BE2C (cell line): ENCODE results near the gene ELK3.

ENCODE experiments used
- DNase-seq: peaks from one replicate; pipeline ENCODE4 v3.0.0-alpha.2; 2020
- H3K27me3 ChIP-seq: fragments of 250-450 bp; sonication (Bioruptor Pico); 2 replicates; pipeline ENCODE4 v1.5.1; 2020; ENCODE audit warnings: mild to moderate bottlenecking
- H3K36me3 ChIP-seq: fragments of 250-450 bp; sonication (Bioruptor Pico); 2 replicates; pipeline ENCODE4 v1.5.1; 2020; ENCODE audit warnings: mild to moderate bottlenecking
- H3K4me1 ChIP-seq: fragments of 250-450 bp; sonication (Bioruptor Pico); 2 replicates; pipeline ENCODE4 v1.5.1; 2020
- H3K4me3 ChIP-seq: 2 replicates; pipeline ENCODE4 v1.5.1; 2011; ENCODE audit warnings: low read depth, low read length
- H3K9me3 ChIP-seq: fragments of 250-450 bp; sonication (Bioruptor Pico); 2 replicates; pipeline ENCODE4 v1.5.1; 2020
- TF ChIP-seq, protein P1 (sequence below): IDR thresholded peaks from 2 replicates; pipeline ENCODE4 v1.5.1; 2012; ENCODE audit warnings: mild to moderate bottlenecking, low read depth, low read length

The ELK3 gene

DNA sequence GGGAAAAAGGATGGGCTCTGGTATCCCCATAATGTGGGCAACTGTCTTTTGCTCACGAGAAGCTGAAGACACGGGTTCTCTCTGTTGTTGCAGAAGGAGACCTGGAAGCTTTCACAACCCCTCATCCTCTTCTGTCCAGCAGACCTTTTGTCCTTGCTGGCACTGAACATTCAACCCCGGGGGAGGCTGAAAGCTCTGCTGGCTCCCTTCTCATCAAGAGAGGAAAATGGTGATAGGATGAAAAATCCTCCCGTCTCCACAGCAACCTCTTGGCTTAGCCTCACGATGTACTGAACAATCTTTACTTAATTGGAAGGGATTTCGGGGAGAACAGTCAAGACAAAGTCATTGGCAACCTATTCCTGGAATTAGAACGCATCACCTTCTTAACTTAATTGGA, 39.0 kb downstream of the ELK3 start:
- Histone ChIP-seq H3K4me3 (no peak overlapping the region), H3K36me3 (no peaks in the 10 kb centered on the region; the same call in none of the 2 replicates), H3K4me1 (peaks cover 11% of the 10 kb centered on the region), H3K27me3 (no peaks in the 10 kb centered on the region), H3K9me3 (no peaks in the 10 kb centered on the region)
- TF ChIP-seq, protein P1, sequence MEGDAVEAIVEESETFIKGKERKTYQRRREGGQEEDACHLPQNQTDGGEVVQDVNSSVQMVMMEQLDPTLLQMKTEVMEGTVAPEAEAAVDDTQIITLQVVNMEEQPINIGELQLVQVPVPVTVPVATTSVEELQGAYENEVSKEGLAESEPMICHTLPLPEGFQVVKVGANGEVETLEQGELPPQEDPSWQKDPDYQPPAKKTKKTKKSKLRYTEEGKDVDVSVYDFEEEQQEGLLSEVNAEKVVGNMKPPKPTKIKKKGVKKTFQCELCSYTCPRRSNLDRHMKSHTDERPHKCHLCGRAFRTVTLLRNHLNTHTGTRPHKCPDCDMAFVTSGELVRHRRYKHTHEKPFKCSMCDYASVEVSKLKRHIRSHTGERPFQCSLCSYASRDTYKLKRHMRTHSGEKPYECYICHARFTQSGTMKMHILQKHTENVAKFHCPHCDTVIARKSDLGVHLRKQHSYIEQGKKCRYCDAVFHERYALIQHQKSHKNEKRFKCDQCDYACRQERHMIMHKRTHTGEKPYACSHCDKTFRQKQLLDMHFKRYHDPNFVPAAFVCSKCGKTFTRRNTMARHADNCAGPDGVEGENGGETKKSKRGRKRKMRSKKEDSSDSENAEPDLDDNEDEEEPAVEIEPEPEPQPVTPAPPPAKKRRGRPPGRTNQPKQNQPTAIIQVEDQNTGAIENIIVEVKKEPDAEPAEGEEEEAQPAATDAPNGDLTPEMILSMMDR: no peak
- no peak for DNase-seq

DNA sequence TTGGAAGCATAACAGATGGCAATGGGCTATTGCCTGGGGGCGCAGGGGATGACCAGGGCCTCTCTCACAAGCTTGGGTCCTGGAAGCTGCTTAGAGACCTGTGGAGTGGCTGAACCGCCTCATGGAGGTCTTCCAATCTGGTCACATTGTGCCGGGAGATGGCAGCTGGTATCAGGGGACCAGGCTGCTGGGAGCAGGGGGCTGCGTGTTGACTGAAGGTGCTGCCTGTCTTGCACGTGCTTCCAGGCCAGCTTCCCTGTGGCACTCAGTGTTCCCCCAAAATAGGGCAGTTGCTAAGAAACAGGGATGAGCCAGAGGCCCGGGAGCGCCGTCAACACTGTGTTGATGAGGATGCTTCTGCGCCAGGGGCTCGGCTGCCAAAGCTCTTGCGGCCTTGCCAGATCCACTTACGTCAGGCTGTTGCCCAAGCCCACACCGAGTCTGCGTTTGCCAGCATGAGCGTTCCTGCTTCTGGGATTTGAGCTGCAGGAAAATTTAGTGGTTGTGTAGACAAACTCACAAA, 39.8 kb downstream of the ELK3 start:
- no peaks in the 10 kb centered on the region; the same call in none of the 2 replicates for H3K36me3 ChIP-seq
- H3K4me1 ChIP-seq: peaks cover 15% of the 10 kb centered on the region
- no peaks in the 10 kb centered on the region for H3K27me3 ChIP-seq
- H3K4me3 ChIP-seq: no peak overlapping the region
- TF ChIP-seq, protein P1: no peak
- H3K9me3 ChIP-seq: no peaks in the 10 kb centered on the region
- DNase-seq: peak; percentile 78

DNA sequence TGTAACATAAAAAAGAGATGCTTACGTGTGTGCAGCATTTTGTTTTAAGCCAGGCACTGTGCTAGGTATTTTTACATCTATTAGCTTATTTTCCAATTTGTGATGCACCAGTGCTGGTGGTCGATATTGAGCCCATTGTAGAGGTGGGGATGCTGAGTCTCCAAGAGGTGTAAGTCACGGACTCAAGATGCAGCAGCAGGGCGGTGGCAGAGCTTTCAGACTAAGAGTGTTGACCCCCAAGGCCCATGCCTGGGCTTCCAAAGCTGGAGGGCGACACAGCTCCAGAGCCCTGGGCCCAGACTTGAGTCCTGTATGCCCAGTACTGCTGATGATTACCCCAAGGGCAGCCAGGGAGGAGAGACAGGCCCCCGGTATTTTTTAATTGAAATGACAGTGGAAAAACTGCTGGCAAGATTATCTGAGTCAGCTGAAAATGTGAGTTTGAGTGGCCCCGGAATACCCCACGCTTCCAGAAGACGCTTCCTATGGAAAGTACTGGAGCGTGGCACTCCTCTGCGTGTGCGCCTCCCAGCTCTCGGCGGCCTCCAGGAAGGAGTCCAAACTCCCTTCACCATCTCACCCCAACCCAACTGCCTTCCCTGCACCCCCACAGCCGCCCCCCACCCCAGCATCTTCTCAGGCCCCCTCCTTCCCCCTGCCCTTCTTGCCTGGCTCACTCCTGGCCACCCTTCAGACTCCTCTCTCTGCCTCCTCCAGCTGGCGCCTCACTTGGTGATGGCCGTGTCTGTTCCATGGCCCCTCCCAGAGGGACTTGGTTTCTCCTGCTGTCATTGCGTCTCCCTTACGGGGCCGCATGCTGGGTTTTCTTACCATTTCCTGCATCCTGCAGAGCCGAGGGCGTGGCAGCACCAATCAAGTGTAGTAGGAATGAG, 40.7 kb downstream of the ELK3 start:
- no peaks in the 10 kb centered on the region for H3K27me3 ChIP-seq
- no peaks in the 10 kb centered on the region for H3K9me3 ChIP-seq
- no peak for DNase-seq
- no peak overlapping the region for H3K4me3 ChIP-seq
- peaks cover 20% of the 10 kb centered on the region for H3K4me1 ChIP-seq
- no peaks in the 10 kb centered on the region; the same call in 1 of the 2 replicates for H3K36me3 ChIP-seq
- TF ChIP-seq, protein P1: no peak

DNA sequence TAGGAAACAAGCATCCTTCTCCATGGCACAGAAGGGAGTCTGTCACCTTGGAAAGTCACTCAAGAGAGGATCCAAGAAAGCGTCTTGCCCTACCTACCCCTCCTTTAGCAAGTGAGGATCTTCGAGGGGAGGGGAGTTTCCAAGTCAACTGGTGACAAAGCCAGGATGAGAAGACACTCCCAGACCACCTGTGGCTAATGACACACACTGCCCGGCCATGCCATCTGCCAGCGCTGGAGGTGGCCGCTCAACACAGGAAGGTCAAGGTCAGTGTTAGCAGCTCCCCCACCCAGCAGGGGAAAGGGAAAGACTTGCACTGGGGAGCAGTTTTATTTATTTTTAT, 41.3 kb downstream of the ELK3 start:
- no peak for DNase-seq
- Histone ChIP-seq H3K27me3 (no peaks in the 10 kb centered on the region), H3K4me3 (no peak overlapping the region), H3K36me3 (no peaks in the 10 kb centered on the region; the same call in 1 of the 2 replicates), H3K9me3 (no peaks in the 10 kb centered on the region), H3K4me1 (peaks cover 24% of the 10 kb centered on the region)
- TF ChIP-seq, protein P1: no peak

DNA sequence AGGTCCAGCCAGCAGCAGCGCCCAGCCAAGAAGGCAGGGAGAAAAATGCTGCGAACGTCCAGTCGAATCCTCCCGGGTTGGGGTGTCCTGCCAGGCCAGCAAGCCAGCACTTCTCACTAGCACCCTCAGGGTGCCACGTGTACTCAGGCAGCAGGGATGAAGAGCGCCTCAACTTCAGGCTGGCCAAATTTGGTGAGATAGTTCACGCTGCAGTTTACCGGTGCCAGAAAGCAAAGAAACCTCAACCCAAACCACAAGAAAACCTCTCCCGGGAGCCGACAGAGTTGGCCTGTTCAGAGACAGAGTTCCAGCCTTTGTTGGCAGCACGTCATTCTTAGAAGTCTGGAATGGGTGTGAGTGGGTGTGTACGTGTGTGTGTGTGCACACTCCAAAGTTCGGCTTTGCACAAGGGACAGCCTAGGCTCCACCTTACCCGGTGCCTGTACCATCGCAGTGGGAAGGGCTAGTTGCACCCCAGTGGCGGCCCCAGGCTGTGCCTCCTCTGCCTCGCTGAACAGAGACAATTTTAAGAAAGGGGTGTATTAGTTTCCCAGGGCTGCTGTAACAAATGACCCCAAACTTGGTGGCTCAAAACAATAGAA, 42.1 kb downstream of the ELK3 start:
- no peak for DNase-seq
- Histone ChIP-seq H3K4me3 (no peak overlapping the region), H3K9me3 (no peaks in the 10 kb centered on the region), H3K27me3 (no peaks in the 10 kb centered on the region), H3K4me1 (peaks cover 31% of the 10 kb centered on the region), H3K36me3 (no peaks in the 10 kb centered on the region; the same call in 1 of the 2 replicates)
- TF ChIP-seq, protein P1: no peak
